ENCODE measurements around the gene MB. TPM values are rescaled to one million over a fixed set of nuclear protein-coding genes. Genes with fewer than 3 reads are reported as not detected.

MB gene
- total and polyA plus RNA-seq, 2 experiments from 2014 or later: not detected

GRCh38 chr22:35597692-35598395 lies 19.3 kb downstream of the MB start:
- no peaks in the 10 kb centered on the region for H3K79me2 ChIP-seq (replicated peaks; ENCODE audit: insufficient read depth)
- no peak overlapping the region for H3K27ac Mint-ChIP-seq
- DNase-seq (ENCODE audit: low spot score) (no peak), ATAC-seq (no peak)
- no peak overlapping the region for H3K27ac ChIP-seq (ENCODE audit: low read depth)
- H3K36me3 ChIP-seq (ENCODE audit: insufficient read depth): no peaks in the 10 kb centered on the region
- no peak overlapping the region for H3K4me3 ChIP-seq
- H3K4me1 ChIP-seq (ENCODE audit: insufficient read depth): peaks cover 2% of the 10 kb centered on the region
- H3K9me2 ChIP-seq (ENCODE audit: insufficient read depth): no peaks in the 10 kb centered on the region
- H3K4me2 ChIP-seq: no peak overlapping the region
- TF ChIP-seq CREB1 (CRISPR knock-in tag; IDR thresholded peaks at IDR 0.05; ENCODE audit: low read depth): no peak
- no peak for TF ChIP-seq ETS1 (IDR thresholded peaks at IDR 0.05)
- TF ChIP-seq POLR2AphosphoS5 (IDR thresholded peaks at IDR 0.05; ENCODE audit: low read depth): no peak
- TF ChIP-seq ZNF114 (CRISPR knock-in tag; IDR thresholded peaks at IDR 0.05): no peak
- TF ChIP-seq ZNF462 (CRISPR knock-in tag; IDR thresholded peaks at IDR 0.05): no peak
- TF ChIP-seq EZH2phosphoT487 (IDR thresholded peaks at IDR 0.05; ENCODE audit: unreplicated experiment): no peak
- H3K27me3 Mint-ChIP-seq (ENCODE audit: insufficient read depth, low read depth, poor library complexity): peaks cover 12% of the 10 kb centered on the region
- H3K27me3 ChIP-seq (ENCODE audit: insufficient read depth): no peaks in the 10 kb centered on the region
- no peaks in the 10 kb centered on the region for H4K20me1 ChIP-seq (replicated peaks; ENCODE audit: insufficient read depth)
- H3K4me3 Mint-ChIP-seq: no peak overlapping the region
- H3K9me3 Mint-ChIP-seq: no peaks in the 10 kb centered on the region; the same call in 2 of the 3 replicates
- H3K36me3 Mint-ChIP-seq (ENCODE audit: low read depth): no peaks in the 10 kb centered on the region
- peaks cover 9% of the 10 kb centered on the region; the same call in 1 of the 2 replicates for H3F3A ChIP-seq (replicated peaks; ENCODE audit: low read depth)
- no peak overlapping the region for H2AFZ ChIP-seq
- H3K4me1 Mint-ChIP-seq: no peaks in the 10 kb centered on the region; the same call in 2 of the 3 replicates
